ENCODE measurements around the gene NASP. TPM values are rescaled to one million over a fixed set of nuclear protein-coding genes. Genes with fewer than 3 reads are reported as not detected.
"Not testable (repeated sequence)": the region's sequence is repeated elsewhere in the genome, so short reads cannot be mapped to it uniquely, and the experiment has no call there.

NASP gene
- total RNA-seq, 1 donor from 2014 or later: 82.1 TPM

DNA sequence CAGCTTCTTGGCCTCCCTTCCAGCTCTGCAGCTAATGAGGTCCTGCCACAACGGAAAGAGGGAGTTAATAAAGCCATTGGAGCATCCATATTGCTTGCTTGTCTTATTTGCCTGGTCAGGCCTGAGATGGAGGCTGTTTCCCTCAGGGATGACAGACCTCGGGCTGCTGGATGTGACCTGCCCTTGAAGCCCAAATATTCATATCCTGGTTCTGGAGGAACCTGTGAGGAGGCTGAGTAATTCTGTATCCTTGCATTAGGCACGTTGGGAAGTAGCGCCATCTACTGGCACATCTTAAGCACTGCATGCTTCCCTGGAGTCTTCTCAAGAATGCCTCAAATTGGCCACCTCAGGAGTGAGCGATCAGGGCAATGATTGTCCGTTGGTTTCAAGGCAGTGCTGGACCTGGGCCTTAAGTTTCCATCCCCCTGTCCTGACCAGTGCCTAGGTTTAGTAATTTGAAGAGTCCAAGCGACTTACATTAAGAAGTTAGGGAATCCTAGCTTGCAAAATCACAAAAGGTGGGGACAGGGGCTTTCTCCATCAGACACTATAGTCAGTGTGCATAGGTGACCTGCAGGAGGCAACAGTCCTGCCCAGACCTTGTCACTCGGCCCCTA, 13.8 kb upstream of the NASP start:
- peak; percentile 81 for DNase-seq (ENCODE audit: low spot score)

- DNase-seq (ENCODE audit: low spot score): no peak
Observed at GRCh38 chr1:45570631-45571030, 13.2 kb upstream of the NASP start.

DNA sequence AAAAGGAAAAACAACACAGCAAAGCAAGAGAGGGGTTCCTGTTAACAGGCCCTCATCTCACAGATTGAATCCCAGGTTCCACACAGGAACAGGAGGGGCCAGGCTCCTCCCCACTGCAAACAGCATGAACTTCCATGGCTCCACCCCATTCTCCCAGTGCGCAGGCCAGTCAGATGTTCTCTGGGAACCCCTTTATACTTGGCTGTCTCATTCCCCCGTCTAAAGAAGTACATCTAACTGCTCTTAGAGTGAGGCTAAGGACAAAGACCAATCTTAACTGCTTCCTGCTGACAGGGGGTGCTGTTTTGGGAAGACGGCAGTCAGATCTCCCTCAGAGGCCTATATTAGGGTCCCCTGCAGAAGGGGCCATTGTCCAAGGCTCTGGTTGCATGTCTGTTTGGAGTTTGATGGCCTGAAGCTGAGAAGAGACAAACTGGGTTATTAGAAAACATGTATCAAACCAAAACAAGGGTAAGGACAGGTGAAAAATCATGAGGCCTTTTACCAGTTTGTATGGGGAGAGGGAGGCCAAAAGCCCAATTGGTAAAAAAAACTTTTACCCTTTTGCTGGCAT, 10.5 kb upstream of the NASP start:
- DNase-seq (ENCODE audit: low spot score): no peak

GRCh38 chr1:45574105-45574626, 9.7 kb upstream of the NASP start:
- no peak for DNase-seq (ENCODE audit: low spot score)

- peak; percentile 96 for DNase-seq (ENCODE audit: low spot score)
Observed at GRCh38 chr1:45583264-45583665, 576 bp upstream of the NASP start.

- DNase-seq (ENCODE audit: low spot score): peak; percentile 89
Observed at GRCh38 chr1:45584351-45585109, 689 bp downstream of the NASP start.

DNA sequence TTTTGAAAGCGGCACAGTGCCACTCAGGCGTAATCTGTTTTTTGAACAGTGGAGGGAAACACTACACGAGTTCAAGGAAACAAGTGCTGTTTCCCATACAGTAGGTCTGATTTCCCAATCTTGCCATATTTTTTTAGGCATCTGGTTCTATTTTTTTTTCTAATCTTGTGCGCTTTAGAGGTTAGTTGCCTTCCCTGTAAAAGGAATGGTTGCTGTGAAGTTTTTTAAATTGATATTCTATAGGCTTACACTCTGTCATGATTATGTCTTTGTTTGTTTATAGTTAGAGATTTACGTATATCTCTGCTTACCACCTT, 1.2 kb downstream of the NASP start:
- DNase-seq (ENCODE audit: low spot score): no peak

DNA sequence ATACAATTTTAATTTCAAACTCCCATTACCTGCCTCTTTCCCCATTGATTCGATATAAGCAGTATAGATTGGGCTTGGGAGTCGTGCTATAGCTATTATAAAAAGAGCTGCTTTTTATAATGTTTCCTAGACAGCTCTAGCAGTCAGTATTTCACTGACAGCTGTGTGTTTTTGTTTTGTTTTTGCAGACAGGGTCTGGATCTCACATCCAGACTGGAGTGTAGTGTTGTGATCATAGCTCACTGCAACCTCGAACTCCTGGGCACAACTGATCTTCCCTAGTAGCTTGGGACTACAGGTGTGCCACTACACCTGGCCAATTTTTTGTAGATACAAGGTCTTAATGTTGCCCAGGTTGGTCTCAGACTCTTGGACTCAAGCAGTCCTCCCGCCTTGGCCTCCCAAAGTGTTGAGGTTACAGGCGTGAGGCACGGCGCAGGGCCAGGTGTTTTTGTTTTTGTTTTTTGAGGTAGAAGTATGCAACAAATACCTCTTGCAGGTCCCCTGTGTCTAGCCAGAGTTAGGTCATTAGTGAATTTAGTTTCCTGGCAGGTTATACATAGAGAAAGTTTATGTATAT, 1.7 kb downstream of the NASP start:
- DNase-seq (ENCODE audit: low spot score): no peak

DNA sequence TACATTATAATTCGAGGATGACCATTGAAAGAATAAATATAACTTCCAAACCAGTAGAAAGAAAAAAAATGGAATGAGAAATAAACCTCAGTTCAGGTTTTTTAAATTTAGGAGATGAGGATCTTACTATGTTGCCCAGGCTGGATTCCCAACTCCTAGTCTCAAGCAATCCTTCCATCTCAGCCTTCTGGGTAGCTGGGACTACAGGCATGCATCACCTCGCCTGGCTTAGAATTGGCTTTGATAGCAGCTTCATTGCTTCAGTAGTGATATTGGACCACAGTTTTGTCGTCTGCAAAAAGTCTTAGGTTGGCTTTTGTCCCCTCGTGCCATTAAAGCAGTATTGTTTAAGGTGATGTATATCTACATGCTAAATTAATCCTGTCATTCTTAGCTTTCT, 2.9 kb downstream of the NASP start:
- DNase-seq (ENCODE audit: low spot score): no peak

DNA sequence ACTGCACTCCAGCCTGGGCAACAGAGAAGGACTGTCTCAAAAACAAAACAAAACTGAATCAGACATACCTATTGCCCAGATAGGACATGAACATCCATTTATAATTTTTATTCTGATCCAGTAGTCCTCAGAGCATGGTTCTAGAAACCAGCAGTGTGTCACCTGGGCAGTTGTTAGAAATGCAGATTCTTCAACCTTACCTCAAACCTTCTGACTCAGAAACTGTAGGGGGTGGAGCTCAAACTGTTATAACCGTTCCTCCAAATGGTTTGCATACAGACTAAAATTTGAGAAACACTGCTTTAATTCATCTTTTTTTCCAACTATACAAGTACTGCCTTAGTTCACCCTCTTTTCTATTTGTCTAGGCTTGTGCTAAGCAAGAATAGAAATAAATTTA, 6.0 kb downstream of the NASP start:
- DNase-seq (ENCODE audit: low spot score): no peak

DNA sequence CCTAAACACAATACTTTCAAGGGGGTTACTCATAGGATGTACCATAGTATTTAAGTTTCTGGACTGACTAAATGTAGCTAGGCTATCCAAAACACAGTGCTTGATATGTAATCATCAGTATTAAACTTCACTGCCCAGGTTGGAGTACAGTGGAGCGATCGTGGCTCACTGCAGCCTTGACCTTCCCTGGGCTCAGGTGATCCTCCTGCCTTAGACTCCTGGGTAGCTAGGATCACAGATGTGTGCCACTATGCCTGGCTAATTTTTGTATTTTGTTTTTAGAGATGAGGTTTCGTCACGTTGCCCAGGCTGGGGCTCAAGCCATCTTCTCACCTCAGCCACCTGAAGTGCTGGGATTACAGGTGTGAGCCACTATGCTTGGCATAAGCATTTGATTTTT, 10.6 kb downstream of the NASP start:
- no peak for DNase-seq (ENCODE audit: low spot score)

DNA sequence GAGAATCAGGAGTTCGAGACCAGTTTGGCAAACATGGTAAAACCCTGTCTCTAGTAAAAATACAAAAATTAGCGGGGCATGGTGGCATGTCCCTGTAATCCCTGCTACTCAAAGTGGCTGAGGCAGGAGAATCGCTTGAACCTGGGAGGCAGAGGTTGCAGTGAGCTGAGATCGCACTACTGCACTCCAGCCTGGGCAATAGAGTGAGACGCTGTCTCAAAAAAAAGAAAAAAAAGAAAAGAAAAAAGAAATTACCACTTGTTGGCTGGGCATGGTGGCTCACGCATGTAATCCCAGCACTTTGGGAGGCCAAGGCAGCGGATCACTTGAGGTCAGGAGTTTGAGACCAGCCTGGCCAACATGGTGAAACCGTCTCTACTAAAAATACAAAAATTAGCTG, 12.9 kb downstream of the NASP start:
- DNase-seq (ENCODE audit: low spot score): not testable (repeated sequence)

GRCh38 chr1:45604239-45604638, 20.4 kb downstream of the NASP start:
- no peak for DNase-seq (ENCODE audit: low spot score)

- no peak for DNase-seq (ENCODE audit: low spot score)
Observed at GRCh38 chr1:45607404-45608074, 23.7 kb downstream of the NASP start.

DNA sequence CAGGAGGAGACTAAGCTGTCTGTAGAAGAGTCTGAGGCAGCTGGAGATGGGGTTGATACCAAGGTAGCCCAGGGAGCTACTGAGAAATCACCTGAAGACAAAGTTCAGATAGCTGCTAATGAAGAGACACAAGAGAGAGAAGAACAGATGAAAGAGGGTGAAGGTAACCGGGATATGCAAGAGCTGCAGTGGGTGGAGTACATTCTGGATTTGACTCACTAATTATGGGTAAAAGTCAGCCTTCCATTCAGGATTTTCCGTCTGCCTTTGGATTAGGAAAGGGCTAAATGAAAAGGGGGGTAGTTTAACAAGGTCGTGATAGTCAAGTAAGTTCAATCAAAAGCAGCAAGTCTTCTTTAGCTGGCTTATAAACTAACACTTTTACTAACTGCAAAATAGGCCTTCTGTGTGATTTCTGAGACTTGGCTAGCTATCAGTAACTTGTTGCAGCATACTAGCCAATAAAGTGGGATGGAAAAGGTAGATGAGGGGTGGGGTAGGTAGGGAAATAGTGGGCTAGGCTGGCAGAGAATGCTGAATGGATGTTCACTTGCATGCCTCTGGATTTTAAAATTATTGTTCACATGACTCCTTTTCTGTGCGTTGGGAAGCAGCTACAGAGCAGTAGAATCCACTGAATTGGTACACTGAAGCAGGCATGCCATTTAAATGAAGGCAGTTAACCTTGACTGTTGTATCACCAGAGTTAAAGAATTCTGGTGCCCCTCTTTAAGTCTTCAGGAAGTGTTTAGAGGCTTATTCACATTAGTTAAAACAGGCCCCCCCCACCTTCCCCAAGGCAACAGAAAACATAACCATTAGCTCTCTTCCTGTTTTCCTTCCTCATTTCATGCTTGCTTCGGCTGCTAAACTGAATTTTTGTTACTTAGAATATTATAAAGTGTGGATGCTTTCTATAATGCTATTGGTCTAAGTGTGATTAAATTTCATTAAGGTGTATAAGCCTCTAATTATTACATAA, 24.6 kb downstream of the NASP start:
- no peak for DNase-seq (ENCODE audit: low spot score)

DNA sequence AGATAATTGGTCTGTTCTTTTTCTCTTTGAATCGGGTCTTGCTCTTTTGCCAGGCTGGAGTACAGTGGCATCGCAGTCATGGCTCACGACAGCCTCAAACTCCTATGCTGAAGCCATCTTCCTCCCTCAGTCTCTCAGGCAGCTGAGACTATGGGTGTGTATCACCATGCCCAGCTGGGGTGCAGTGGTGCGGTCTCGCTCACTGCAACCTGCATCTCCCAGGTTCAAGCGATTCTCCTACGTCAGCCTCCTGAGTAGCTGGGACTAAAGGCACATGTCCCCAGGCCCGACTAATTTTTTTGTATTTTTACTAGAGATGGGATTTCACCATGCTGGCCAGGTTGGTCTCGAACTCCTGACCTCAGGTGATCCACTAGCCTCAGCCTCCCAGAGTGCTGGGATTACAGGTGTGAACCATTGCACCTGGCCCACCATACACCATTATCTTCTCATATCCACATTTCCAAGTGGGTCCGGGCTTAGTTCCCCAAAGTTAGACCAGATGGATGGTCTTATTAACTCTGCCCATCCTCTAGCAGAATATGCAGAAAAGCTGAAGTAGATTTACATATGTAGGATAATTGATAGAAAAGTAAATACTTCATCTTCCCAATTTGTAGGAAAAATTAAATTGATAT, 26.9 kb downstream of the NASP start:
- no peak for DNase-seq (ENCODE audit: low spot score)

DNA sequence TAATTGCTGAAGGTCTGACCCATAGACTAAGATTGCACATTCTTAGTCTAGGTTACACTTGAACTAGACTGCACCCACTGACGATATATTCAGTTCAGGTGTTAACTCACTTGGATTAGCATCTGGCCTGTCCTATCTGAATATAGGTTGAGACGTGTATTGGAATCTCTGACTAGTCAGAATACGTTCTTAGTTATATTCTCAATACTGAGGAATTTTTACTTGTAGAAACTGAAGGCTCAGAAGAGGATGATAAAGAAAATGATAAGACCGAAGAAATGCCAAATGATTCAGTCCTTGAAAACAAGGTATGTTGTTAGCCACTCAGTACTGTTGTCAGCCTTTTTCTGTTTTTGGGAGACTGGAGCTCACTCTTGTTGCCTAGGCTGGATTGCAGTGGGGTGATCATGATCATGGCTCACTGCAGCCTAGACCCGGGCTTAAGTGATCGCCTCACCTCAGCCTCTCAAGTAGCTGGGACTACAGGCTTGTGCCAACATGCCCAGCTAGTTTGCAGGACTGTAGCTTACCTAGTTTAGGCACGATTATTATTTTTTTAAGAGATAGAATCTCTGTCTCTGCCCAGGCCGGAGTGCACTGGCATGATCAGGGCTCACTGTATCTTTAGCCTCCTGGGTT, 29.2 kb downstream of the NASP start:
- DNase-seq (ENCODE audit: low spot score): no peak

DNA sequence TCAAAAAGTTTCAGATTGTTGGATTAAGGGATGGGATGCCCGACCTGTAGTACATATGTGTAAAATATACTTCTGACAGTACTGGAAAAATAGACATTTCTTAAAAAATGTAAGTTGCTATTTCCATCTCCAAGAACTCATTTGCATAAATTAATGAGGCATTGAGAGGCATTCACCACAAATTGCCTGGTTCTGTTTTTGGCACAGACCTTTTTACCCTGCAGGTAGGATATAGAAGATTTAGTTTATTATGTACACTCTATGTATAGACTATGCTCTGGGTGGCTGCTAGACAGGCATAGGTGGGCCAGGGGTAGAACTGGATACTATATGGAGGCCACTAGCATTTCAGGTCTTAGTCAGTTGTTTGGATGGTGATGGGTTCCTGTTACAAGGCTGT, 32.0 kb downstream of the NASP start:
- no peak for DNase-seq (ENCODE audit: low spot score)

GRCh38 chr1:45617618-45618017, 33.8 kb downstream of the NASP start:
- DNase-seq (ENCODE audit: low spot score): no peak

All from ureter (tissue), 1 donor.